ENCODE measurements around the gene ZNF442.

GRCh38 chr19:12374026-12374425 lies 8.5 kb upstream of the ZNF442 start:
- TF ChIP-seq CTCF (IDR thresholded peaks at IDR 0.05) (no peak), POLR2A (IDR thresholded peaks at IDR 0.05) (no peak), EP300 (IDR thresholded peaks at IDR 0.05) (no peak)
